Ishikawa (cell line): Measurements from ENCODE around the gene KASH5.

Source experiments
- TAF1 ChIP-seq: IDR thresholded peaks from 2 replicates; pipeline ENCODE4 v1.6.1; 2012; ENCODE audit warnings: low read depth, mild to moderate bottlenecking
- YY1 ChIP-seq: IDR thresholded peaks from 2 replicates; pipeline ENCODE4 v1.6.1; 2012; ENCODE audit warnings: low read depth

DNA sequence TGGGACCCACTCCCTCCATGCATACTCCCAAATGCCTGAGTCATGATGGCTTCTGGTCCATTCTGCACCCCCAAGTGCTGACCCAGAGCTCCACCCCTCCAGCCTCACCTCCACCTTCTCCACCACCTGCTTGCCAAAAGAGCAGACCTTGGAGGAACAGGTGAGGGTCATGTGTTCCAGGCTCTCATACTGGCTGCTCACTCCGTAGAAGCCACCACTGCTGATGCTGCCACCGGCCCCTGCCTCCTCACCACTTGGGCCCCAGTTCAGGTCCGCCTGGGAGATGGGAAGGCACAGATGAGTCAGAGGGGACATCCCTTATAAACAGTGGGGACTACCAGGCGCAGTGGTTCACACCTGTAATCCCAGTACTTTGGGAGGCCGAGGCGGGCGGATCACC, 44.9 kb upstream of the KASH5 start:
- TF ChIP-seq TAF1 (no peak), YY1 (no peak)
